ENCODE results near the gene CPLANE1. TPM values are rescaled to one million over a fixed set of nuclear protein-coding genes. Genes with fewer than 3 reads are reported as not detected.
"Not testable (repeated sequence)": the region's sequence is repeated elsewhere in the genome, so short reads cannot be mapped to it uniquely, and the experiment has no call there.

Gene CPLANE1
- total and polyA plus RNA-seq, 2 donors from 2014 or later, result 3.7 to 23.3 TPM

DNA sequence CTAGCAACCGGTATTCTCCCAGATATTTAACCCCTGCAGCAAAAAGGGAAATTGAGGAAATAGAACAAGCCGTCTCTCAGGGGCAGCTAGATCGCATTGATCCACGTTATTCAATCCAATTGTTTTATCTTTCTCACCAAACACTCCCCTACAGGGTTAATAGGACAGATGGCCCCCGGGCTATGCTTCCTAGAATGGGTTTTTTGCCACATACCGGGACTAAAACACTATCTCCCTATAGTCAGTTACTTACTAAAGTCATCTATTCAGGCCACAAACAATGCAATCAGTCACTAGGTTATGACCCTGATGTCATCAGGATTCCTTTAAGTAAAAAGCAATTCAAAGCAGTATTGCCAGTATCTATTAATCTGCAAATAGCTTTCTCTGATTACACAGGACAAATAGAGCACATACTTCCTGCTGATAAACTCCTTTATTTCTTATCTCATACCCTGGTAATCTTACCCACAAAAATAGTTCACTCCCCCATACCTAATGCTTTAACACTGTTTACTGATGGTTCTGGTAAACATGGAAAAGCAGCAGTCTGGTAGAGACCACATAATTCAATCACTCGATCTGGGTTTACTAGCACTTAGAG lies 159.0 kb downstream of the CPLANE1 start:
- TF ChIP-seq, protein P1, sequence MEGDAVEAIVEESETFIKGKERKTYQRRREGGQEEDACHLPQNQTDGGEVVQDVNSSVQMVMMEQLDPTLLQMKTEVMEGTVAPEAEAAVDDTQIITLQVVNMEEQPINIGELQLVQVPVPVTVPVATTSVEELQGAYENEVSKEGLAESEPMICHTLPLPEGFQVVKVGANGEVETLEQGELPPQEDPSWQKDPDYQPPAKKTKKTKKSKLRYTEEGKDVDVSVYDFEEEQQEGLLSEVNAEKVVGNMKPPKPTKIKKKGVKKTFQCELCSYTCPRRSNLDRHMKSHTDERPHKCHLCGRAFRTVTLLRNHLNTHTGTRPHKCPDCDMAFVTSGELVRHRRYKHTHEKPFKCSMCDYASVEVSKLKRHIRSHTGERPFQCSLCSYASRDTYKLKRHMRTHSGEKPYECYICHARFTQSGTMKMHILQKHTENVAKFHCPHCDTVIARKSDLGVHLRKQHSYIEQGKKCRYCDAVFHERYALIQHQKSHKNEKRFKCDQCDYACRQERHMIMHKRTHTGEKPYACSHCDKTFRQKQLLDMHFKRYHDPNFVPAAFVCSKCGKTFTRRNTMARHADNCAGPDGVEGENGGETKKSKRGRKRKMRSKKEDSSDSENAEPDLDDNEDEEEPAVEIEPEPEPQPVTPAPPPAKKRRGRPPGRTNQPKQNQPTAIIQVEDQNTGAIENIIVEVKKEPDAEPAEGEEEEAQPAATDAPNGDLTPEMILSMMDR (IDR thresholded peaks at IDR 0.05; ENCODE audit: borderline replicate concordance, extremely low read depth, insufficient read depth), result no peak

DNA sequence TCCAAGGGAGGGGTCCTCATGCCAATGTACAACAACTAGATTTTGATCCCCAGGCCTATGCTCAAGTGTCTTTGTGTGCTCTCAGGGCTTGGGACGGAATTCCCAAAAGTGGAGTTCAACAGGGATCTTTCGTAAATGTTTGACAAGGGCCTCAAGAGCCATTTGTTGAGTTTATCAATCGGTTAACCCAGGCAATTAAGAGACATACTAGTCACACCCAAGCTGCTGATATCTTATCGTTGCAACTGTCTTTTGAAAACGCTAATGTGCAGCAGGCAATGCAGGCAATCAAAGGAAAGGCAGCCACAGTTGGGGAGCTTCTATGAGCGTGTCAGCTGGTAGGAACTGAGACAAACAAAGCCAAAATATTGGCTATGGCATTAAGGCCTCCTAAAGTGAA lies 161.2 kb downstream of the CPLANE1 start:
- peaks cover 0 to 3% (median 0%) of the 10 kb centered on the region in 3 donors for H3K4me1 ChIP-seq (ENCODE audit: control insufficient read depth in 2 of 3, insufficient read depth in 2 of 3, low read depth in 1 of 3, low read length in 3 of 3)
- no peaks in the 10 kb centered on the region for H3K27me3 ChIP-seq (ENCODE audit: control insufficient read depth, insufficient read depth, low read length)
- no peaks in the 10 kb centered on the region for H3K9me3 ChIP-seq (ENCODE audit: control insufficient read depth in 2 of 3, insufficient read depth in 1 of 3, low read length in 3 of 3)
- no peak overlapping the region for H3K4me3 ChIP-seq (ENCODE audit: low read length in 3 of 3)
- H3K9ac ChIP-seq (ENCODE audit: low read length in 3 of 3), result no peak overlapping the region
- H3K27ac ChIP-seq (ENCODE audit: low read depth in 2 of 2, low read length in 2 of 2), result no peak overlapping the region
- no peak for FAIRE-seq
- intact Hi-C loops (cut with DNase I), result no loop called here
- no peaks in the 10 kb centered on the region for H3K36me3 ChIP-seq (ENCODE audit: control insufficient read depth in 2 of 3, insufficient read depth in 3 of 3, low read length in 3 of 3)
- DNase-seq, result no peak
- TF ChIP-seq, protein P1 (IDR thresholded peaks at IDR 0.05; ENCODE audit: borderline replicate concordance, extremely low read depth, insufficient read depth), result no peak

More for the DNA sequence above, 159.0 kb downstream of the CPLANE1 start:
- no peaks in the 10 kb centered on the region for H3K36me3 ChIP-seq (ENCODE audit: control insufficient read depth in 2 of 3, insufficient read depth in 3 of 3, low read length in 3 of 3)
- no peak overlapping the region for H3K9ac ChIP-seq (ENCODE audit: low read length in 3 of 3)
- H3K27me3 ChIP-seq (ENCODE audit: control insufficient read depth, insufficient read depth, low read length), result no peaks in the 10 kb centered on the region
- peaks cover 0 to 3% (median 0%) of the 10 kb centered on the region in 3 donors for H3K4me1 ChIP-seq (ENCODE audit: control insufficient read depth in 2 of 3, insufficient read depth in 2 of 3, low read depth in 1 of 3, low read length in 3 of 3)
- FAIRE-seq (no peak), DNase-seq (no peak)
- intact Hi-C loops (cut with DNase I), result no loop called here
- no peak overlapping the region for H3K27ac ChIP-seq (ENCODE audit: low read depth in 2 of 2, low read length in 2 of 2)
- peak overlapping the region in 2 of 3 donors; percentile 23 to 28 for H3K4me3 ChIP-seq (ENCODE audit: low read length in 3 of 3)
- no peaks in the 10 kb centered on the region for H3K9me3 ChIP-seq (ENCODE audit: control insufficient read depth in 2 of 3, insufficient read depth in 1 of 3, low read length in 3 of 3)

DNA sequence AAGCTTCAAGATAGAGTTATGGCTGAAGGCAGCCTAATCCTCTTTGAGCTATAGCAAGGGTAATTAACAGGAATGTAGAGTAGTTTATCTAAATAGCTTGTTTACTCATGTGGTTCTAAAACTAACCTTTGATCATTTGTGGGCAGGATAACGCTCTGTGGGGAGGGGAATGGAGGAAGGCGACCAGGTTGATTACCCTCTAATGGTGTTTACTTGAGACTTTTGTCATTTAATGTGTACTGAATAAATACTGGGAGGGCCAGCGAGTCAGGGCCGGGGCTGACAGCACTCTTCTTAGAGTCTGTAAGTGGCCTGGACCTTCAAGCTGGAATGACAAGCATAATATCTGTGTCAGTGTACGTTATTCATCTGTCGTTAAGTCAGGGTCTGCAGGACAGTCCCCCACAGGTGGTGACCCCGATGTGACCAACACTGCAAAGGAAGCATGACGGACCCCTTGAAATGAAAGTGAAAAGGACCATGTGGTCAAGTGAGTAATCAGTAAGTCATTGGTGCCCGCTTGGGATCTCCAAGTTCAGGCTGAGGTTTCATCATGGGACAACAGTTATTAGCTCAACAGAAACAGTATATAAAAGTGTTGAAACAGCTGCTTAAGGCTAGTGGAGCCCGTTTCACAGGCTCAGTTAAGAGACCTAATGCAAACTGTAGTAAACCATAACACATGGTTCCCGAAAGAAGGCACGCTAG lies 162.6 kb downstream of the CPLANE1 start:
- intact Hi-C loops (cut with DNase I), result no loop called here
- TF ChIP-seq, protein P1 (IDR thresholded peaks at IDR 0.05; ENCODE audit: borderline replicate concordance, extremely low read depth, insufficient read depth), result no peak
- no peak overlapping the region for H3K27ac ChIP-seq (ENCODE audit: low read depth in 2 of 2, low read length in 2 of 2)

DNA sequence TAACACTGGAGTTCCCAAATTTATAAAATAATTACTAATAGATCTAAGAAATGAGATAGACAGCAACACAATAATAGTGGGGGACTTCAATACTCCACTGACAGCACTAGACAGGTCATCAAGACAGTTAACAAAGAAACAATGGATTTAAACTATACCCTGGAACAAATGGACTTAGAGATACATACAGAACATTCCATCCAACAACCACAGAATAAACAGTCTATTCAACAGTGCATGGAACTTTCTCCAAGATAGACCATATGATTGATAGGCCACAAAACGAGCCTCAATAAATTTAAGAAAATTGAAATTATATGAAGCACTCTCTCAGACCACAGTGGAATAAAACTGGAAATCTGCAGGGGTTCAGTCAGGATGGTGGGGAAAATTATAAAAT lies 163.2 kb downstream of the CPLANE1 start:
- DNase-seq; H3K4me1 ChIP-seq (ENCODE audit: control insufficient read depth in 2 of 3, insufficient read depth in 2 of 3, low read depth in 1 of 3, low read length in 3 of 3); H3K9ac ChIP-seq (ENCODE audit: low read length in 3 of 3); H3K4me3 ChIP-seq (ENCODE audit: low read length in 3 of 3); H3K9me3 ChIP-seq (ENCODE audit: control insufficient read depth in 2 of 3, insufficient read depth in 1 of 3, low read length in 3 of 3); intact Hi-C loops (cut with DNase I); FAIRE-seq; H3K27me3 ChIP-seq (ENCODE audit: control insufficient read depth, insufficient read depth, low read length); H3K36me3 ChIP-seq (ENCODE audit: control insufficient read depth in 2 of 3, insufficient read depth in 3 of 3, low read length in 3 of 3); H3K27ac ChIP-seq (ENCODE audit: low read depth in 2 of 2, low read length in 2 of 2): not testable (repeated sequence)

More for the DNA sequence above, 162.6 kb downstream of the CPLANE1 start:
- Histone ChIP-seq H3K4me1 (ENCODE audit: control insufficient read depth in 2 of 3, insufficient read depth in 2 of 3, low read depth in 1 of 3, low read length in 3 of 3) (peaks cover 0 to 3% (median 0%) of the 10 kb centered on the region in 3 donors), H3K4me3 (ENCODE audit: low read length in 3 of 3) (no peak overlapping the region), H3K27me3 (ENCODE audit: control insufficient read depth, insufficient read depth, low read length) (no peaks in the 10 kb centered on the region), H3K9ac (ENCODE audit: low read length in 3 of 3) (no peak overlapping the region), H3K9me3 (ENCODE audit: control insufficient read depth in 2 of 3, insufficient read depth in 1 of 3, low read length in 3 of 3) (no peaks in the 10 kb centered on the region), H3K36me3 (ENCODE audit: control insufficient read depth in 2 of 3, insufficient read depth in 3 of 3, low read length in 3 of 3) (no peaks in the 10 kb centered on the region)
- FAIRE-seq (no peak), DNase-seq (no peak)

DNA sequence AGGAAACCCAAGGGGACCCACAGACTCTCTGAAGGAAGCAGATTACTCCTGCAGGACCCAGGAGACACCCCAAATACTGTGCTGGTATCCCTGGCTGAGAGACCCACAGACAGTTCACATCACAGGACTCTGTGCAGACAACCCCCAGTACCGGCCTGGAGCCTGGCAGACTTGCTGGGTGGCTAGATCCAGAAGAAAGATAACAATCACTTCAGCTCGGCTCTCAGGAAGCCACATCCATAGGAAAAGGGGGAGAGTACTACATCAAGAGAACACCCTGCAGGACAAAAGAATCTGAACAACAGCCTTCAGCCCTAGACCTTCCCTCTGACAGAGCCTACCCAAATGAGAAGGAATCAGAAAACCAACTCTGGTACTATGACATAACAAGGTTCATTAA lies 166.2 kb downstream of the CPLANE1 start:
- intact Hi-C loops (cut with DNase I); FAIRE-seq; H3K36me3 ChIP-seq (ENCODE audit: control insufficient read depth in 2 of 3, insufficient read depth in 3 of 3, low read length in 3 of 3); H3K4me1 ChIP-seq (ENCODE audit: control insufficient read depth in 2 of 3, insufficient read depth in 2 of 3, low read depth in 1 of 3, low read length in 3 of 3); H3K9me3 ChIP-seq (ENCODE audit: control insufficient read depth in 2 of 3, insufficient read depth in 1 of 3, low read length in 3 of 3); H3K4me3 ChIP-seq (ENCODE audit: low read length in 3 of 3); H3K27me3 ChIP-seq (ENCODE audit: control insufficient read depth, insufficient read depth, low read length); H3K27ac ChIP-seq (ENCODE audit: low read depth in 2 of 2, low read length in 2 of 2); DNase-seq; H3K9ac ChIP-seq (ENCODE audit: low read length in 3 of 3): not testable (repeated sequence)

All from kidney (tissue), 14 donors.